ENCODE measurements around the gene GIGYF2. TPM values are rescaled to one million over a fixed set of nuclear protein-coding genes. Genes with fewer than 3 reads are reported as not detected.

The GIGYF2 gene
- total and polyA plus RNA-seq, 2 of the 4 experiments (the other 2 are of a cell fraction): 14.7 to 66.0 TPM

GRCh38 chr2:232897598-232898408 lies 200.7 kb downstream of the GIGYF2 start:
- DNase-seq (no peak), ATAC-seq (ENCODE audit: low read depth) (no peak)
- Histone ChIP-seq H3K23ac (ENCODE audit: low read depth, low read length) (no peak overlapping the region), H2AK9ac (replicated peaks; ENCODE audit: low read depth, low read length, poor library complexity) (no peak overlapping the region), H3K18ac (ENCODE audit: low read depth, low read length) (no peak overlapping the region), H3K9me1 (ENCODE audit: insufficient read depth, low read length) (peaks cover 12% of the 10 kb centered on the region; the same call in 1 of the 2 replicates), H3K9me3 (ENCODE audit: control insufficient read depth, insufficient read depth, low read length) (no peaks in the 10 kb centered on the region), H2BK15ac (ENCODE audit: low read depth, low read length) (no peak overlapping the region), H3K27ac (ENCODE audit: insufficient read depth, low read length) (no peak overlapping the region), H4K91ac (ENCODE audit: insufficient read depth, low read depth, low read length) (no peak overlapping the region), H3K14ac (replicated peaks; ENCODE audit: low read depth, low read length) (no peak overlapping the region), H4K20me1 (ENCODE audit: insufficient read depth, low read length) (no peaks in the 10 kb centered on the region), H3K4ac (ENCODE audit: low read depth, low read length) (no peak overlapping the region), H3K27me3 (ENCODE audit: control insufficient read depth, insufficient read depth, low read length) (no peaks in the 10 kb centered on the region; the same call in 1 of the 2 replicates), H3K79me1 (ENCODE audit: low read depth in 1 of 2, low read length in 2 of 2) (no peaks in the 10 kb centered on the region; a peak in 1 of 4 replicates), H2AK5ac (ENCODE audit: low read depth, low read length) (no peak overlapping the region), H4K8ac (ENCODE audit: low read depth in 2 of 2, low read length in 2 of 2) (no peak overlapping the region), H2BK5ac (ENCODE audit: low read depth, low read length, poor library complexity, severe bottlenecking) (no peak overlapping the region), H3K4me3 (ENCODE audit: insufficient read depth, low read depth, low read length) (no peak overlapping the region), H3K4me1 (ENCODE audit: control insufficient read depth, insufficient read depth, low read length) (peaks cover 9% of the 10 kb centered on the region), H2BK120ac (ENCODE audit: low read depth, low read length) (no peak overlapping the region), H4K5ac (ENCODE audit: low read depth, low read length) (no peak overlapping the region), H2AFZ (replicated peaks; ENCODE audit: low read length, poor library complexity) (no peak overlapping the region), H2BK20ac (ENCODE audit: low read depth, low read length) (no peak overlapping the region), H3K4me2 (ENCODE audit: low read depth, low read length) (no peak overlapping the region), H3K36me3 (ENCODE audit: control insufficient read depth, insufficient read depth, low read length) (no peaks in the 10 kb centered on the region), H3K9ac (ENCODE audit: low read depth, low read length) (no peak overlapping the region), H3K56ac (ENCODE audit: extremely low read depth, insufficient read depth, low read length) (no peak overlapping the region)
- intact Hi-C loops (cut with micrococcal nuclease) (no loop called here), in situ Hi-C loops (cut with MboI; ENCODE audit: low sequenced_read_pairs) (no loop called here), dilution Hi-C loops (cut with HindIII; ENCODE audit: low sequenced_read_pairs, unreplicated experiment) (no loop called here)
- no TSS peak for BruUV-seq (replicated peaks)
- POLR2A ChIA-PET (ENCODE audit: unreplicated experiment): no interaction called here
- 93% methylated on average over 3 of the region's 24 CpGs; no CpG with 5 or more reads in 1 of the 2 experiments for WGBS, 2 experiments (ENCODE audit: extremely low coverage in 2 of 2, insufficient read length in 1 of 2)
- CTCF ChIA-PET: no interaction called here
- no peak for TF ChIP-seq RAD21 (IDR thresholded peaks at IDR 0.05; ENCODE audit: low read length)
- no peak for TF ChIP-seq MXI1 (IDR thresholded peaks at IDR 0.05; ENCODE audit: borderline replicate concordance, low read depth, low read length)
- TF ChIP-seq ELK1 (IDR thresholded peaks at IDR 0.05; ENCODE audit: borderline replicate concordance, low read depth, low read length): no peak
- TF ChIP-seq BHLHE40 (IDR thresholded peaks at IDR 0.05; ENCODE audit: low read depth, low read length): no peak
- TF ChIP-seq MAZ (IDR thresholded peaks at IDR 0.05; ENCODE audit: borderline replicate concordance, low read depth, low read length): no peak
- TF ChIP-seq POLR2A (IDR thresholded peaks at IDR 0.05; ENCODE audit: low read depth, low read length): no peak
- no peak for TF ChIP-seq MAFK (IDR thresholded peaks at IDR 0.05; ENCODE audit: low read depth, low read length)
- TF ChIP-seq FOS (IDR thresholded peaks at IDR 0.05; ENCODE audit: low read depth, low read length): no peak
- TF ChIP-seq, protein P1, sequence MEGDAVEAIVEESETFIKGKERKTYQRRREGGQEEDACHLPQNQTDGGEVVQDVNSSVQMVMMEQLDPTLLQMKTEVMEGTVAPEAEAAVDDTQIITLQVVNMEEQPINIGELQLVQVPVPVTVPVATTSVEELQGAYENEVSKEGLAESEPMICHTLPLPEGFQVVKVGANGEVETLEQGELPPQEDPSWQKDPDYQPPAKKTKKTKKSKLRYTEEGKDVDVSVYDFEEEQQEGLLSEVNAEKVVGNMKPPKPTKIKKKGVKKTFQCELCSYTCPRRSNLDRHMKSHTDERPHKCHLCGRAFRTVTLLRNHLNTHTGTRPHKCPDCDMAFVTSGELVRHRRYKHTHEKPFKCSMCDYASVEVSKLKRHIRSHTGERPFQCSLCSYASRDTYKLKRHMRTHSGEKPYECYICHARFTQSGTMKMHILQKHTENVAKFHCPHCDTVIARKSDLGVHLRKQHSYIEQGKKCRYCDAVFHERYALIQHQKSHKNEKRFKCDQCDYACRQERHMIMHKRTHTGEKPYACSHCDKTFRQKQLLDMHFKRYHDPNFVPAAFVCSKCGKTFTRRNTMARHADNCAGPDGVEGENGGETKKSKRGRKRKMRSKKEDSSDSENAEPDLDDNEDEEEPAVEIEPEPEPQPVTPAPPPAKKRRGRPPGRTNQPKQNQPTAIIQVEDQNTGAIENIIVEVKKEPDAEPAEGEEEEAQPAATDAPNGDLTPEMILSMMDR (conservative IDR thresholded peaks at IDR 0.05; ENCODE audit: low read depth, low read length): no peak
- TF ChIP-seq CHD1 (IDR thresholded peaks at IDR 0.05; ENCODE audit: low read depth, low read length): no peak
- TF ChIP-seq NFE2L2 (IDR thresholded peaks at IDR 0.05; ENCODE audit: low read depth, low read length): no peak
- TF ChIP-seq, protein P2, sequence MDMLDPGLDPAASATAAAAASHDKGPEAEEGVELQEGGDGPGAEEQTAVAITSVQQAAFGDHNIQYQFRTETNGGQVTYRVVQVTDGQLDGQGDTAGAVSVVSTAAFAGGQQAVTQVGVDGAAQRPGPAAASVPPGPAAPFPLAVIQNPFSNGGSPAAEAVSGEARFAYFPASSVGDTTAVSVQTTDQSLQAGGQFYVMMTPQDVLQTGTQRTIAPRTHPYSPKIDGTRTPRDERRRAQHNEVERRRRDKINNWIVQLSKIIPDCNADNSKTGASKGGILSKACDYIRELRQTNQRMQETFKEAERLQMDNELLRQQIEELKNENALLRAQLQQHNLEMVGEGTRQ (IDR thresholded peaks at IDR 0.05; ENCODE audit: low read depth, low read length): no peak
- no peak for TF ChIP-seq SMC3 (IDR thresholded peaks at IDR 0.05; ENCODE audit: low read depth, low read length)
- no peak for TF ChIP-seq CEBPB (IDR thresholded peaks at IDR 0.05; ENCODE audit: low read depth, low read length)
- no peak for TF ChIP-seq RFX5 (IDR thresholded peaks at IDR 0.05; ENCODE audit: low read depth, low read length)

Measured in IMR-90 (cell line).